Measurements from ENCODE around the gene PTGDR2.

DNA sequence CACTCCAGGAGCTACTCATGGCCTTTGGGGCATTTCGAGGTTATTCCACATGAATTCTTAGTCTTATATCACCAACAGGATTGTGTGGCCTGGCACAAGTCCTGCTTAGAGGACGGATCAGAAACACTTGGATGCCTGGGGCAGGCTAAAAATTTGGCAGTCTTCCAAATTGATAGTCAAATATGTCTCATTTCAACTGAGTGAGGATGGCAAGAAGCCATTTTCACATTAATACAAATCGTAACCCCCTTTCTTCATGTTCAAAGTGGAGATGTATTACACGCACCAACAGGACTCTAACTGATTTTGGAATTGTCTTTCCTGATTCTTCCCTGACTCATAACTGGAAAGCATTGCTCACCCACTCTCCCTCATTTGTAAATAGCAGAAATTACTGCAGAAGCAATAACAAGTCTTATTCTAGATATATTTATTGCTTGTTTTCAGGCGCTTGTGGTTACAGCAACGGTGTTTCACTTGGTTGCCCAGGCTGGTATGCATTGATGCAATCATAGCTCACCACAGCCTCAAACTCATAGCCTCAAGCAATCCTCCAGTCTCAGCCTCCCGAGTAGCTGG, 24.2 kb downstream of the PTGDR2 start:
- TF ChIP-seq, protein P1, sequence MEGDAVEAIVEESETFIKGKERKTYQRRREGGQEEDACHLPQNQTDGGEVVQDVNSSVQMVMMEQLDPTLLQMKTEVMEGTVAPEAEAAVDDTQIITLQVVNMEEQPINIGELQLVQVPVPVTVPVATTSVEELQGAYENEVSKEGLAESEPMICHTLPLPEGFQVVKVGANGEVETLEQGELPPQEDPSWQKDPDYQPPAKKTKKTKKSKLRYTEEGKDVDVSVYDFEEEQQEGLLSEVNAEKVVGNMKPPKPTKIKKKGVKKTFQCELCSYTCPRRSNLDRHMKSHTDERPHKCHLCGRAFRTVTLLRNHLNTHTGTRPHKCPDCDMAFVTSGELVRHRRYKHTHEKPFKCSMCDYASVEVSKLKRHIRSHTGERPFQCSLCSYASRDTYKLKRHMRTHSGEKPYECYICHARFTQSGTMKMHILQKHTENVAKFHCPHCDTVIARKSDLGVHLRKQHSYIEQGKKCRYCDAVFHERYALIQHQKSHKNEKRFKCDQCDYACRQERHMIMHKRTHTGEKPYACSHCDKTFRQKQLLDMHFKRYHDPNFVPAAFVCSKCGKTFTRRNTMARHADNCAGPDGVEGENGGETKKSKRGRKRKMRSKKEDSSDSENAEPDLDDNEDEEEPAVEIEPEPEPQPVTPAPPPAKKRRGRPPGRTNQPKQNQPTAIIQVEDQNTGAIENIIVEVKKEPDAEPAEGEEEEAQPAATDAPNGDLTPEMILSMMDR (IDR thresholded peaks at IDR 0.05): no peak
- no peak for TF ChIP-seq POLR2A (IDR thresholded peaks at IDR 0.05)
- TF ChIP-seq POLR2AphosphoS5 (IDR thresholded peaks at IDR 0.05; ENCODE audit: insufficient read depth in 1 of 2, low read depth in 1 of 2): no peak

Measured in vagina (tissue), 2 donors.